Measurements from ENCODE around the gene CIDEB.

Gene CIDEB

DNA sequence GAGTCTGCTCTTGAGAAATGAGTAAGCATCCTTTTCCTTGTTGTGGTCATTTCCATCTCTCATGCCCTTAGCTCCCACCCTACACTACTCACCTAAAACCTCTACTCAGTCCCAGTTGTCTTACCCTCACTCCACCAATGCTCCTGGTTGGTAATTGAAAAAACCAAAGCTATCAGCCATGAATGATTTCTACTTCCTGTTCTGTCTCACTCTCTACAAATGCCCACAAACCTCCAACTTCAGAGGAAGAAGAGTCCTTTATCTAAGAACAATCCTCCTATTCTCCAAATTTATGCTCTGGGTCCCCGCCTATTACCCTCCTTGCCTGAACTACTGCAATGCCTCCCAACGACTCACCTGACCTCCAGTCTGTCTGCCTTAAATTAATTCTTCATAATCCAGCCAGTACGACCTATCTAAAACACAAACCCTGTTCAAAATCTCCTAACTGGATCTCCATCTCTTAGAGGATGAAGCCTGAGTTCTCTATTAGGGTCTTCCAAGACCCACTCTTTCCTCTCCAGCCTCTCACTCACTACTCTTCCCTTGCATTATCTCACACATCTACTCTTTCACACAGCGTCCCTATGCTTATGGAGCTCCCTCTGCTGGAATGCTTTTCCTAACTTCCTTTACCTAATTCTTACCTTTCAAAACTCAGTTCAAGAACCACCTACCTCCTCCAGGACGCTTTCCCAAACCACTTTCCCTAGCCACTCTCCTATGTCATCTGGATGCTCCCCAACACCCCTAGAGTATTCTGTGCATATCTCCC, 10.4 kb downstream of the CIDEB start:
- no peak overlapping the region for H3K4me3 ChIP-seq (ENCODE audit: control insufficient read depth, low read depth, low read length)
- DNase-seq (ENCODE audit: low read depth) = peak; percentile 20
- TF ChIP-seq, protein P1, sequence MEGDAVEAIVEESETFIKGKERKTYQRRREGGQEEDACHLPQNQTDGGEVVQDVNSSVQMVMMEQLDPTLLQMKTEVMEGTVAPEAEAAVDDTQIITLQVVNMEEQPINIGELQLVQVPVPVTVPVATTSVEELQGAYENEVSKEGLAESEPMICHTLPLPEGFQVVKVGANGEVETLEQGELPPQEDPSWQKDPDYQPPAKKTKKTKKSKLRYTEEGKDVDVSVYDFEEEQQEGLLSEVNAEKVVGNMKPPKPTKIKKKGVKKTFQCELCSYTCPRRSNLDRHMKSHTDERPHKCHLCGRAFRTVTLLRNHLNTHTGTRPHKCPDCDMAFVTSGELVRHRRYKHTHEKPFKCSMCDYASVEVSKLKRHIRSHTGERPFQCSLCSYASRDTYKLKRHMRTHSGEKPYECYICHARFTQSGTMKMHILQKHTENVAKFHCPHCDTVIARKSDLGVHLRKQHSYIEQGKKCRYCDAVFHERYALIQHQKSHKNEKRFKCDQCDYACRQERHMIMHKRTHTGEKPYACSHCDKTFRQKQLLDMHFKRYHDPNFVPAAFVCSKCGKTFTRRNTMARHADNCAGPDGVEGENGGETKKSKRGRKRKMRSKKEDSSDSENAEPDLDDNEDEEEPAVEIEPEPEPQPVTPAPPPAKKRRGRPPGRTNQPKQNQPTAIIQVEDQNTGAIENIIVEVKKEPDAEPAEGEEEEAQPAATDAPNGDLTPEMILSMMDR (conservative IDR thresholded peaks at IDR 0.05; ENCODE audit: control insufficient read depth, insufficient read depth, low read depth, low read length) = peak; percentile 38

DNA sequence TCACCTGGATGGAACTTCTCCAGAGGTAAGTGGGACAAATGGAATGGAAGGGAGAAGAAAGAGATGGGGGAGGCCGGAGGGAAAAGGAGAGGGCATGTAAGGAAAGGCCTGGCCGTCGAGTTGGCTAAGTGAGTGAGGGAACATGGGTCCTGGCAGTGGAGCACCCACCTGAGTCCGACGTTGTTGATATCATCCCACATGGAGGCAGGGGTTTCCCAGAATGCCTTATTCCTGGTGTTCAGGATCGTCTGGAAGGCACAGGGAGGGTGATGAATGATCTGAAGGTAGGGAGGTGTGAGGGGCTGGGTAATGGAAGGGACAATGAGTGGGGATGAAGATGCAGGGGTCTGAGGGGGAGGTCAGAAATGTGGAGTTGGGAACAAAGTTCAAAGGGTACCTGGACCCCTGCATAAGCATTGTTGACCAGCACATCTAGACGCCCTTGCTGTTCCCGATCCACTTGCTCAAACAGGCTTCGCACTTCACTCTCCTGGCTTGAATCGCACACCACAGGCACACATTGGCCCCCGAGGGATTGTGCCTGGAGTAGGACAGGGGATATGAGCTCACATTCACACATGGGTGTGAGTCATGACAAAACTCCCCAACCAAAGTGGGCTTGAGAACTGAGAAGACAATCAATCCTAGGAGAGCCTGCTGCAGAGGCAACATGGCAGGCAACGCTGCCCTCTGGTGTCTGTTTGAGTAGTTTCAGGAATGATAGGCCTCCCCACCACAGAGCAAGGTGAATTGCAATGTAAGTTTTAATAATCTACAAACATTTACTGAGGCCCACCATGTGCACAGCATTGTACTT, 11.2 kb downstream of the CIDEB start:
- TF ChIP-seq, protein P1 (conservative IDR thresholded peaks at IDR 0.05; ENCODE audit: control insufficient read depth, insufficient read depth, low read depth, low read length) = peak; percentile 82
- no peak overlapping the region for H3K4me3 ChIP-seq (ENCODE audit: control insufficient read depth, low read depth, low read length)
- peak; percentile 96 for DNase-seq (ENCODE audit: low read depth)

- TF ChIP-seq, protein P1 (conservative IDR thresholded peaks at IDR 0.05; ENCODE audit: control insufficient read depth, insufficient read depth, low read depth, low read length) = no peak
- DNase-seq (ENCODE audit: low read depth) = no peak
- H3K4me3 ChIP-seq (ENCODE audit: control insufficient read depth, low read depth, low read length) = no peak overlapping the region
Observed at GRCh38 chr14:24293525-24293924, 14.3 kb downstream of the CIDEB start.

- H3K4me3 ChIP-seq (ENCODE audit: control insufficient read depth, low read depth, low read length) = no peak overlapping the region
- no peak for DNase-seq (ENCODE audit: low read depth)
- TF ChIP-seq, protein P1 (conservative IDR thresholded peaks at IDR 0.05; ENCODE audit: control insufficient read depth, insufficient read depth, low read depth, low read length) = no peak
Observed at GRCh38 chr14:24292118-24292807, 15.5 kb downstream of the CIDEB start.

DNA sequence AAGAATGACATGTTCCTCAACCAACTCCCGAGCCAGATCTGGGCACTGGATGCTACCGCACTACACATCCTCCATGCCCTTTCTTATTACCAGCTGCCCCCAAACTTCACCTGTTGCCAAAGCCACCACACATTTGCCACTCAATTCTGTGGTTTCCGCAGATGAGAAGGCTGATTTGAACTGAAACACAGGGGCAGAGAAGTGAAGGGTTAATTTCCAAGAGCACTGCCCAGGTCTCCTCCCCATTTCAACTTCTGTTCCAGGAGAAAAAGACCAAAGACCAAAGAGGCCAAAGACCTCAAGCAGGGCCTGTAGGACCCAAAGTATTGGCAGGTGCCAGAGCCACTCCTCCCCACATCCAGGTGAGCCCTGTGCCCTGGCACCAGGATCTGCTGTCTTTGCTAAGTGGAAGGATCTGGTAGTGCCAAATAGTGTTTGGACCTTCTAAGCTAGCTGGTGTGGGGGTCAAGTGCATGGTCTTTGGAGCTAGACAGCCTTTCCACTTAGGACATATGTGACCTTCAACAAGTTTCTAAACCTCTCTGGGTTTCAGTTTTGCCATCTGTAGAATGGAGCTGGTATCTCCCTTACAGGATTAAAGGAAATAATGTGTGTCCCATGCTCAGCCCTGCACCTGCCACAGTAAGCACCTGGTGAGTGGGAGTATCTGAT, 16.2 kb downstream of the CIDEB start:
- TF ChIP-seq, protein P1 (conservative IDR thresholded peaks at IDR 0.05; ENCODE audit: control insufficient read depth, insufficient read depth, low read depth, low read length) = no peak
- no peak for DNase-seq (ENCODE audit: low read depth)
- H3K4me3 ChIP-seq (ENCODE audit: control insufficient read depth, low read depth, low read length) = no peak overlapping the region

GRCh38 chr14:24290746-24291145, 17.0 kb downstream of the CIDEB start:
- no peak for DNase-seq (ENCODE audit: low read depth)
- TF ChIP-seq, protein P1 (conservative IDR thresholded peaks at IDR 0.05; ENCODE audit: control insufficient read depth, insufficient read depth, low read depth, low read length) = no peak
- no peak overlapping the region for H3K4me3 ChIP-seq (ENCODE audit: control insufficient read depth, low read depth, low read length)

Data from fibroblast of mammary gland (primary cell).